Inferior parietal cortex (tissue), 1 donor: ENCODE measurements around the gene CHRM1.

Experiments
- DNase-seq: peaks from one replicate; pipeline ENCODE4 v3.0.0-alpha.2; 2016; ENCODE audit errors: extremely low spot score

Gene CHRM1

GRCh38 chr11:62905296-62905695 lies 15.9 kb downstream of the CHRM1 start:
- DNase-seq = no peak

GRCh38 chr11:62902932-62903331 lies 18.2 kb downstream of the CHRM1 start:
- DNase-seq = no peak

- no peak for DNase-seq
Observed at GRCh38 chr11:62898027-62898426, 23.1 kb downstream of the CHRM1 start.

GRCh38 chr11:62897311-62897710 lies 23.9 kb downstream of the CHRM1 start:
- no peak for DNase-seq

- no peak for DNase-seq
Observed at GRCh38 chr11:62896049-62896448, 25.1 kb downstream of the CHRM1 start.

GRCh38 chr11:62895501-62895900 lies 25.7 kb downstream of the CHRM1 start:
- DNase-seq = no peak

GRCh38 chr11:62892077-62892922 lies 28.9 kb downstream of the CHRM1 start:
- no peak for DNase-seq

- DNase-seq = no peak
Observed at GRCh38 chr11:62889484-62890437, 31.4 kb downstream of the CHRM1 start.

- no peak for DNase-seq
Observed at GRCh38 chr11:62889126-62889483, 32.1 kb downstream of the CHRM1 start.

- no peak for DNase-seq
Observed at GRCh38 chr11:62888406-62888805, 32.8 kb downstream of the CHRM1 start.

GRCh38 chr11:62885137-62885750 lies 35.9 kb downstream of the CHRM1 start:
- no peak for DNase-seq

- DNase-seq = no peak
Observed at GRCh38 chr11:62883673-62884072, 37.5 kb downstream of the CHRM1 start.

- no peak for DNase-seq
Observed at GRCh38 chr11:62882788-62883501, 38.2 kb downstream of the CHRM1 start.

- no peak for DNase-seq
Observed at GRCh38 chr11:62882431-62882749, 38.8 kb downstream of the CHRM1 start.

- peak; percentile 84 for DNase-seq
Observed at GRCh38 chr11:62881579-62882430, 39.4 kb downstream of the CHRM1 start.

GRCh38 chr11:62880803-62881578 lies 40.2 kb downstream of the CHRM1 start, which contains the start of gene SLC3A2:
Gene SLC3A2 (plus strand): TSS chr11:62880896. CDS start chr11:62881024, 128 bp downstream.
- DNase-seq = peak; percentile 81

GRCh38 chr11:62880231-62880802 lies 40.8 kb downstream of the CHRM1 start:
- no peak for DNase-seq

GRCh38 chr11:62879235-62879978 lies 41.8 kb downstream of the CHRM1 start:
- DNase-seq = no peak

- no peak for DNase-seq
Observed at GRCh38 chr11:62876712-62877111, 44.5 kb downstream of the CHRM1 start.
